K562 (cell line): Measurements from ENCODE around the gene SMIM17. TPM values are rescaled to one million over a fixed set of nuclear protein-coding genes. Genes with fewer than 3 reads are reported as not detected.

Experiments
- AFF4 ChIP-seq: sonication (generic); formaldehyde crosslinking; IDR thresholded peaks from 2 replicates; pipeline ENCODE4 v1.8.0; 2023; ENCODE audit warnings: mild to moderate bottlenecking, missing genetic modification reagents
- BRD9 ChIP-seq: fragments of 450-650 bp; IDR thresholded peaks from 2 replicates; pipeline ENCODE4 v1.6.1; 2018; ENCODE audit warnings: low read depth; ENCODE audit not compliant: partially characterized antibody
- CTCF ChIP-seq, 3 experiments: IDR thresholded peaks in 2 of 3; conservative IDR thresholded peaks in 1 of 3; 2 replicates each; pipeline ENCODE4 v1.5.1; 2011 to 2012; ENCODE audit warnings: low read length in 3 of 3, mild to moderate bottlenecking in 3 of 3, control low read depth in 2 of 3, improper control_type of control experiment in 1 of 3, inconsistent platforms in 1 of 3, low read depth in 1 of 3, mixed read lengths in 1 of 3, moderate library complexity in 1 of 3; ENCODE audit not compliant: insufficient read depth in 2 of 3
- DEAF1 ChIP-seq: fragments of 450-650 bp; formaldehyde crosslinking; IDR thresholded peaks from 2 replicates; pipeline ENCODE4 v1.4.0; 2020; ENCODE audit warnings: mild to moderate bottlenecking, moderate library complexity
- EZH2 ChIP-seq: IDR thresholded peaks from 2 replicates; pipeline ENCODE4 v1.6.1; 2012; ENCODE audit warnings: low read depth, mild to moderate bottlenecking, inconsistent platforms, low read length, borderline replicate concordance
- FOXA1 ChIP-seq: fragments of 450-650 bp; IDR thresholded peaks from 2 replicates; pipeline ENCODE4 v1.6.1; 2016; ENCODE audit warnings: mild to moderate bottlenecking, borderline replicate concordance
- GTF2A2 ChIP-seq: IDR thresholded peaks from 2 replicates; pipeline ENCODE4 v1.6.1; 2016; ENCODE audit warnings: mild to moderate bottlenecking, missing genetic modification characterization, missing compliant biosample characterization
- JUN ChIP-seq, 2 experiments: sonication (generic) in 1 of 2; formaldehyde crosslinking in 1 of 2; IDR thresholded peaks; 2 replicates each; pipeline versions ENCODE4 v1.6.1 to v1.8.0; 2012 to 2022; ENCODE audit warnings: borderline replicate concordance in 2 of 2, mild to moderate bottlenecking in 2 of 2, improper control_type of control experiment in 1 of 2, low read depth in 1 of 2, low read length in 1 of 2, missing genetic modification reagents in 1 of 2
- KLF16 ChIP-seq: IDR thresholded peaks from 2 replicates; pipeline ENCODE4 v1.6.1; 2016; ENCODE audit warnings: antibody characterized with exemption
- PPARD ChIP-seq: fragments of 250-450 bp; sonication (Bioruptor Pico); IDR thresholded peaks from 2 replicates; pipeline ENCODE4 v1.8.0; 2022; ENCODE audit warnings: inconsistent platforms, mild to moderate bottlenecking, moderate library complexity
- ZNF217 ChIP-seq: sonication (generic); formaldehyde crosslinking; IDR thresholded peaks from 2 replicates; pipeline ENCODE4 v1.8.0; 2022; ENCODE audit warnings: mild to moderate bottlenecking, missing genetic modification reagents
- ZNF592 ChIP-seq: fragments of 450-650 bp; IDR thresholded peaks from 2 replicates; pipeline ENCODE4 v1.6.1; 2017; ENCODE audit warnings: antibody characterized with exemption, mild to moderate bottlenecking
- ZNF778 ChIP-seq: fragments of 450-650 bp; formaldehyde crosslinking; IDR thresholded peaks from 2 replicates; pipeline ENCODE4 v1.4.0; 2020; ENCODE audit warnings: mild to moderate bottlenecking, moderate library complexity
- polyA plus RNA-seq, 8 experiments: library from polyadenylated mRNA; depleted of rRNA in 4 of 8; stranded (reverse) in 5 of 8; unstranded in 3 of 8; fragments of >200 nt; fragmentation: Nextera tagmentation in 2 of 8; fragmentation: Illumina TruSeq in 1 of 8; extraction: Ambion mirVana in 2 of 8; extraction: Trizol in 1 of 8; gene quantifications; 2 replicates each; pipeline versions ENCODE4 v1.2.1 to v1.2.3, GENCODE V29; 2011 to 2014; ENCODE audit warnings: inconsistent platforms in 1 of 8, missing spikeins in 1 of 8
- total RNA-seq, 7 experiments: library from RNA; depleted of rRNA in 6 of 7; stranded (reverse); fragments of >200 nt in 6 of 7; fragmentation: Illumina TruSeq in 2 of 7; extraction: Trizol in 2 of 7; gene quantifications; 2 replicates each; pipeline versions ENCODE4 v1.2.1 to v1.2.3, GENCODE V29; 2011 to 2021; ENCODE audit warnings: low replicate concordance in 1 of 7

SMIM17 gene
- total and polyA plus RNA-seq, 9 of the 15 experiments (the other 6 are each of a cell fraction or from before 2014, with no cell fraction given), result not detected

- TF ChIP-seq GTF2A2 (no peak), DEAF1 (CRISPR knock-in tag) (no peak), AFF4 (peak; percentile 72), FOXA1 (no peak), JUN (IDR thresholded peaks at IDR 0.05; ENCODE audit: borderline replicate concordance, low read depth, low read length) (no peak), JUN (CRISPR knock-in tag; IDR thresholded peaks at IDR 0.05; ENCODE audit: borderline replicate concordance) (no peak), ZNF778 (no peak), ZNF592 (no peak), ZNF217 (CRISPR knock-in tag) (no peak), PPARD (CRISPR knock-in tag) (no peak), BRD9 (no peak), KLF16 (no peak), CTCF (IDR thresholded peaks at IDR 0.05 in 2 of 3, conservative IDR thresholded peaks at IDR 0.05 in 1 of 3; ENCODE audit: insufficient read depth in 2 of 3, low read depth in 1 of 3, low read length in 3 of 3) (no peak), EZH2 (no peak)
Measured at GRCh38 chr19:56637976-56638555, 4.9 kb upstream of the SMIM17 start (continued).
